Right lobe of liver (tissue), 4 donors: ENCODE data around the gene NDUFAF2.

Source experiments
- CTCF ChIP-seq, 4 donors: fragments of 200-600 bp in 3 of 4; fragments of 450-650 bp in 1 of 4; IDR thresholded peaks; one replicate each; pipeline versions ENCODE4 v1.5.1 to v1.8.0; 2016 to 2022; ENCODE audit warnings: antibody characterized with exemption in 4 of 4, mild to moderate bottlenecking in 2 of 4
- POLR2A ChIP-seq: fragments of 450-650 bp; IDR thresholded peaks from one replicate; pipeline ENCODE4 v1.6.1; 2017; ENCODE audit warnings: antibody characterized with exemption, mild to moderate bottlenecking
- donor health status: DM: no; HTN: no; CAD: no.
- donor health status: DM: no; HTN: no; CAD: no.
- donor health status: DM: no; HTN: yes; CAD: no.

GRCh38 chr5:61026004-61026403 is 81.0 kb downstream of the NDUFAF2 start:
- TF ChIP-seq CTCF (IDR thresholded peaks at IDR 0.05) (no peak), POLR2A (no peak)
